OCI-LY1 (cell line): Measurements from ENCODE around the gene RPN2.

Experiments used
- CTCF ChIP-seq: fragments of 200-600 bp; sonication (generic), shearing (Covaris generic); IDR thresholded peaks from 2 replicates; pipeline ENCODE4 v1.5.1; 2017; ENCODE audit warnings: mild to moderate bottlenecking, antibody characterized with exemption, low read length, moderate library complexity, mixed read lengths
- EZH2 ChIP-seq: fragments of 200-600 bp; sonication (generic), shearing (Covaris generic); IDR thresholded peaks from 2 replicates; pipeline ENCODE4 v1.8.0; 2017; ENCODE audit warnings: borderline replicate concordance, mixed run types, mild to moderate bottlenecking, antibody characterized with exemption, low read length, moderate library complexity, mixed read lengths

GRCh38 chr20:37152284-37152683, 26.8 kb upstream of the RPN2 start:
- TF ChIP-seq EZH2 (no peak), CTCF (no peak)
